ENCODE results near the gene CORO7.

CORO7 gene

GRCh38 chr16:4327386-4328045 is 88.9 kb downstream of the CORO7 start:
- no peak for DNase-seq
- peak overlapping the region; percentile 65 for H3K4me3 ChIP-seq (ENCODE audit: low read depth, low read length)

GRCh38 chr16:4325253-4325758 is 91.1 kb downstream of the CORO7 start:
- Histone ChIP-seq H3K27me3 (no peaks in the 10 kb centered on the region), H3K4me1 (peaks cover 19% of the 10 kb centered on the region), H3K36me3 (no peaks in the 10 kb centered on the region), H3K9me3 (no peaks in the 10 kb centered on the region), H3K4me3 (ENCODE audit: low read depth, low read length) (no peak overlapping the region)
- no peak for TF ChIP-seq CTCF (IDR thresholded peaks at IDR 0.05; ENCODE audit: low read depth, low read length)
- DNase-seq, result no peak

More at GRCh38 chr16:4327386-4328045, 88.9 kb downstream of the CORO7 start:
- no peak for TF ChIP-seq CTCF (IDR thresholded peaks at IDR 0.05; ENCODE audit: low read depth, low read length)
- Histone ChIP-seq H3K36me3 (no peaks in the 10 kb centered on the region), H3K4me1 (peaks cover 16% of the 10 kb centered on the region), H3K27me3 (no peaks in the 10 kb centered on the region), H3K9me3 (no peaks in the 10 kb centered on the region)

DNA sequence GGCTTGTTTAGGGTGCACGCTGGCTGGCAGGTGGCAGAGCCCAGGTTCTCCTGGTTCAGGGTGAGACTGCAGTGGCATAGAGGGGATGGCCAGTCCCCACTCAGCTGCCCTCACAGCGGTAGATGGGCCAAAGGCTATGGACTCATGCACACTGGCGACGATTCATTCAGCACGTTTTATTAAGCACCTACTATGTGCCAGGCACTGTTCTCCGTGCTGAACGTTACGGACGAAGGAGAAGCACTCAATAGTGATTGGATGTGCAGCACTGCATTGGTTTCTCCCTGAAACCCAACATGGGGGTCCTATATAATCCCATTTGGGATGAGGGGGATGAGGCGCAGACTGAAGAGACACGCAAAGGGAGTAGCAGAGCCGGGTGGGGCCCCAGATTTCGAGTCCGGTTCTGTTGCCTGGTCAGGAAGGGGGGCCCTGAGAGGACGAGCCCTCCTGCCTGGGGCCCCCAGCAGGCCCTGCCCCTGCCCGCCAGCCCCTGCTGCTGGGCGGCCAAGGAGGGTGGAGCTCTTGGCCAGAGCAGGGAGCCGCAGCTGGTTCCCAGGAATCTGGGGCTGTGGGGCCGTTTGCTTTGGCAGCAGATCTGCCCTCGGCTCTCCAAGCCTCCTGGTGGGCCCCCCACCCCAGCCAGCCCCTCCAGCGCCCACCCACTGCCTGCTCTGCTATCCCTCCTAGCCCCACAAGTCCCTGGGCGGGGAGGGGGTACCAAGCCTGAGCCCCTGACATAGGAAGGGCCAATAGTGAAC is 91.7 kb downstream of the CORO7 start:
- Histone ChIP-seq H3K27me3 (no peaks in the 10 kb centered on the region), H3K4me3 (ENCODE audit: low read depth, low read length) (no peak overlapping the region), H3K4me1 (peaks cover 22% of the 10 kb centered on the region), H3K36me3 (no peaks in the 10 kb centered on the region), H3K9me3 (no peaks in the 10 kb centered on the region)
- no peak for DNase-seq
- TF ChIP-seq CTCF (IDR thresholded peaks at IDR 0.05; ENCODE audit: low read depth, low read length), result no peak

- peak; percentile 78 for DNase-seq
- no peaks in the 10 kb centered on the region for H3K9me3 ChIP-seq
- no peaks in the 10 kb centered on the region for H3K27me3 ChIP-seq
- H3K36me3 ChIP-seq, result no peaks in the 10 kb centered on the region
- no peak for TF ChIP-seq CTCF (IDR thresholded peaks at IDR 0.05; ENCODE audit: low read depth, low read length)
- peaks cover 25% of the 10 kb centered on the region for H3K4me1 ChIP-seq
- peak overlapping the region; percentile 19; the same call in 1 of the 2 replicates for H3K4me3 ChIP-seq (ENCODE audit: low read depth, low read length)
These were observed 92.4 kb downstream of the CORO7 start for GRCh38 chr16:4323845-4324488.

DNA sequence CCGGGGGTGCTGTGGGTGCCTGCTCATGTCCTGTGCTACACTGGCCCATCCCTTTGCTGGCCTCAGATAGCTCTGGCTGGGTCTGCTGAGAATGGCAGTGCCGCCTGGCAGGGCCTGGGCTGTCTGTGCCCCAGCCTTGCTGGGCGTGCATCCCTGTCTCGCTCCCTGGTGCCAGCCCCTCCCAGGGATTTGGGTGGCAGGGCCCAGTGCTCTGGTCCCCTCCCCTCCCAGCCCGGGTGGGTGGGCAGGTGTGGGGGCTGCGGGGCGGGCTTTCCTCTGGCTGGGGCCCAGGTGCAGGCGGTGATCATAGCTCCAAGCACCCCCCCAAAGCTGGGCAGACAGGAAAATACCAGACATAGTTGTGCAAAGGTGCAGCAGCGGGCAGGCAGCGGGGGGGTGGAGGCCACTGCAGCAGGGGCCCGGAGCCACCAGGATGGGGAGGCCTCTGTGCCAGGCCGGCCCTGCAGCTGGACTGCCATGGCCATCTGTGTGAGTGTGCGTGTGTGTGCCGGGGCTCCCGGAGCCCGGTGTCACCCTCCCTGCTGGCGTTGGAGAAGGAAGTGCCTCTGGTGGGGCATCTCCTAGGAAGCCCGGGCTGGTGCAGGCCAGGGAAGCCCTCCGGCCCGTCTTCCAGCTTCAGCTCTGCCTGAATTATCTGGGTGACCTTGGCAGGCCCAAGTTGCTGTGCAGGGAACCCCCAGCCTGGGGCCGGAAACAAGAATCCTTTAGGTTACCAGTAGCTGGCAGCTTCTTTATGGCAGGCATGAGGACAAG is 93.1 kb downstream of the CORO7 start:
- no peaks in the 10 kb centered on the region for H3K9me3 ChIP-seq
- peaks cover 25% of the 10 kb centered on the region for H3K4me1 ChIP-seq
- no peak overlapping the region for H3K4me3 ChIP-seq (ENCODE audit: low read depth, low read length)
- no peak for DNase-seq
- no peaks in the 10 kb centered on the region for H3K27me3 ChIP-seq
- no peaks in the 10 kb centered on the region for H3K36me3 ChIP-seq
- no peak for TF ChIP-seq CTCF (IDR thresholded peaks at IDR 0.05; ENCODE audit: low read depth, low read length)
